HEK293 (cell line): Measurements from ENCODE around the gene KLHDC4.

ENCODE experiments used
- CTCF ChIA-PET: fragments of 350-600 bp; formaldehyde crosslinking; extraction: SDS; loops from one replicate; lab custom pipeline; 2021; ENCODE audit warnings: antibody characterized with exemption; lab: Yijun Ruan, JAX
- POLR2A ChIA-PET: fragments of 300-600 bp; formaldehyde crosslinking; extraction: SDS; loops from one replicate; lab custom pipeline; 2020; ENCODE audit warnings: antibody characterized with exemption, inconsistent platforms; lab: Yijun Ruan, JAX
- H3K27ac ChIP-seq: fragments of 200-500 bp; sonication (Bioruptor generic); 2 replicates; pipeline ENCODE4 v1.5.1; 2014; ENCODE audit warnings: low read depth, low read length, control low read depth, inconsistent platforms; ENCODE audit errors: extremely low read depth
- H3K36me3 ChIP-seq, 2 experiments: fragments of 200-500 bp in 1 of 2; sonication (Bioruptor generic) in 1 of 2; 1 replicate in 1 of 2; 2 replicates in 1 of 2; pipeline ENCODE4 v1.5.1; 2014 to 2017; ENCODE audit warnings: inconsistent platforms in 2 of 2, low read length in 2 of 2; ENCODE audit not compliant: control insufficient read depth in 2 of 2, insufficient read depth in 1 of 2
- H3K4me1 ChIP-seq: fragments of 200-500 bp; sonication (Bioruptor generic); 2 replicates; pipeline ENCODE4 v1.5.1; 2014; ENCODE audit warnings: mild to moderate bottlenecking, low read length, inconsistent platforms; ENCODE audit not compliant: control insufficient read depth, insufficient read depth
- H3K4me3 ChIP-seq: 2 replicates; pipeline ENCODE4 v1.5.1; 2011; ENCODE audit warnings: low read depth, mild to moderate bottlenecking, control low read depth, low read length, moderate library complexity
- H3K9me3 ChIP-seq: fragments of 200-500 bp; sonication (Bioruptor generic); 2 replicates; pipeline ENCODE4 v1.5.1; 2014; ENCODE audit warnings: low read depth, low read length, inconsistent platforms; ENCODE audit not compliant: control insufficient read depth, insufficient read depth
- GFI1B ChIP-seq: fragments of 450-650 bp; formaldehyde crosslinking; IDR thresholded peaks from 2 replicates; pipeline ENCODE4 v1.5.1; 2016; ENCODE audit warnings: missing biosample characterization, missing genetic modification characterization
- HOXC10 ChIP-seq: sonication (generic); formaldehyde crosslinking; IDR thresholded peaks from 2 replicates; pipeline ENCODE4 v1.8.1; 2023; ENCODE audit warnings: mild to moderate bottlenecking, missing genetic modification reagents
- SALL2 ChIP-seq: fragments of 450-650 bp; formaldehyde crosslinking; IDR thresholded peaks from 2 replicates; pipeline ENCODE4 v1.5.0; 2017; ENCODE audit warnings: missing biosample characterization, mild to moderate bottlenecking, missing genetic modification characterization, borderline replicate concordance
- SCRT1 ChIP-seq: fragments of 450-650 bp; formaldehyde crosslinking; IDR thresholded peaks from 2 replicates; pipeline ENCODE4 v1.5.1; 2016; ENCODE audit warnings: missing biosample characterization, missing genetic modification characterization, borderline replicate concordance
- ZEB2 ChIP-seq: fragments of 450-650 bp; formaldehyde crosslinking; IDR thresholded peaks from 2 replicates; pipeline ENCODE4 v1.5.1; 2016; ENCODE audit warnings: missing biosample characterization, missing genetic modification characterization
- ZFP3 ChIP-seq: fragments of 450-650 bp; formaldehyde crosslinking; IDR thresholded peaks from 2 replicates; pipeline ENCODE4 v1.5.1; 2016; ENCODE audit warnings: low read depth, missing biosample characterization, missing genetic modification characterization
- ZNF146 ChIP-seq: fragments of 450-650 bp; formaldehyde crosslinking; IDR thresholded peaks from 2 replicates; pipeline ENCODE4 v1.5.1; 2016; ENCODE audit warnings: missing biosample characterization, missing genetic modification characterization
- ZNF174 ChIP-seq: fragments of 450-650 bp; formaldehyde crosslinking; IDR thresholded peaks from 2 replicates; pipeline ENCODE4 v1.5.0; 2017; ENCODE audit warnings: missing biosample characterization, mild to moderate bottlenecking, missing genetic modification characterization
- ZNF211 ChIP-seq: fragments of 450-650 bp; formaldehyde crosslinking; IDR thresholded peaks from 2 replicates; pipeline ENCODE4 v1.5.1; 2016; ENCODE audit warnings: low read depth, missing biosample characterization, missing genetic modification characterization
- ZNF214 ChIP-seq: fragments of 450-650 bp; formaldehyde crosslinking; IDR thresholded peaks from 2 replicates; pipeline ENCODE4 v1.5.1; 2017; ENCODE audit warnings: missing biosample characterization, mild to moderate bottlenecking, missing genetic modification characterization, borderline replicate concordance
- ZNF239 ChIP-seq: fragments of 450-650 bp; formaldehyde crosslinking; IDR thresholded peaks from 2 replicates; pipeline ENCODE4 v1.5.1; 2016; ENCODE audit warnings: missing biosample characterization, missing genetic modification characterization
- ZNF354C ChIP-seq: fragments of 450-650 bp; formaldehyde crosslinking; IDR thresholded peaks from 2 replicates; pipeline ENCODE4 v1.5.1; 2016; ENCODE audit warnings: missing biosample characterization, missing genetic modification characterization, low read depth, borderline replicate concordance
- ZNF362 ChIP-seq: fragments of 450-650 bp; formaldehyde crosslinking; IDR thresholded peaks from 2 replicates; pipeline ENCODE4 v1.5.1; 2016; ENCODE audit warnings: missing biosample characterization, missing genetic modification characterization
- ZNF571 ChIP-seq: fragments of 450-650 bp; formaldehyde crosslinking; IDR thresholded peaks from 2 replicates; pipeline ENCODE4 v1.5.0; 2017; ENCODE audit warnings: missing biosample characterization, missing genetic modification characterization
- ZNF629 ChIP-seq: fragments of 450-650 bp; formaldehyde crosslinking; IDR thresholded peaks from 2 replicates; pipeline ENCODE4 v1.5.1; 2017; ENCODE audit warnings: missing biosample characterization, missing genetic modification characterization
- ZNF645 ChIP-seq: fragments of 450-650 bp; formaldehyde crosslinking; IDR thresholded peaks from 2 replicates; pipeline ENCODE4; 2016; ENCODE audit warnings: missing biosample characterization, missing genetic modification characterization
- ZNF692 ChIP-seq: fragments of 450-650 bp; formaldehyde crosslinking; IDR thresholded peaks from 2 replicates; pipeline ENCODE4 v1.5.1; 2016; ENCODE audit warnings: missing biosample characterization, missing genetic modification characterization
- ZNF837 ChIP-seq: fragments of 450-650 bp; formaldehyde crosslinking; IDR thresholded peaks from 2 replicates; pipeline ENCODE4 v1.5.1; 2016; ENCODE audit warnings: missing biosample characterization, missing genetic modification characterization
- TF ChIP-seq, protein P1 (sequence below): fragments of 450-650 bp; formaldehyde crosslinking; IDR thresholded peaks from 2 replicates; pipeline ENCODE4 v1.5.1; 2016; ENCODE audit warnings: missing biosample characterization, missing genetic modification characterization
- TF ChIP-seq, protein P2 (sequence below): fragments of 450-650 bp; formaldehyde crosslinking; IDR thresholded peaks from 2 replicates; pipeline ENCODE4 v1.5.1; 2016; ENCODE audit warnings: missing biosample characterization, missing genetic modification characterization

Gene KLHDC4

GRCh38 chr16:87715658-87716057, 50.1 kb downstream of the KLHDC4 start:
- Histone ChIP-seq H3K36me3 (peaks cover 0 to 64% of the 10 kb centered on the region in 2 experiments; a peak in 2 of 3 replicates), H3K4me3 (no peak overlapping the region), H3K4me1 (no peaks in the 10 kb centered on the region), H3K27ac (no peak overlapping the region), H3K9me3 (no peaks in the 10 kb centered on the region)
- POLR2A ChIA-PET: no interaction called here
- TF ChIP-seq ZNF146 (tag by site-specific recombination) (no peak), ZNF629 (tag by site-specific recombination) (no peak), HOXC10 (CRISPR knock-in tag) (no peak)
- CTCF ChIA-PET: interaction anchor here (1.0 to 1.9 kb wide), 2 partner anchors 11 to 13 kb away, joined by 4 read pairs; no protein-coding TSS in a partner anchor

DNA sequence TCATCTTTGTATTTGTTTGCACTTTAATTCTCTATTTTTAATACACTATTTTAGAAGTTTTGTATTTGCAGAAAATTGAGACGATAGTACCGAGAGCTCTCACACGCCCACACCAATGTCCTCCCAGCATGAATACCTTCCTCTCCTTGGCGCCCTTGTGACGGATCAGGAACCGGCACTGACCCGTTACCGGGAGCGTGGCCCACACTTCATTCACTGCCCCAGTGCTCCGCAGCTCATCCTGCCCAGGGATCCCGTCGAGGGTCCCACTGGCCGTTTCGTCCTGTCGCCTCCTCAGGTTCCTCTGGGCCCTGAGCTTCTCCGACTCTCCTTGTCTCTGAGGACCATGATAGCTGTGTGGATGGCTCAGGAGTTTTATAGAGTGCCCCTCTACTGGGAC, 50.6 kb downstream of the KLHDC4 start:
- Histone ChIP-seq H3K4me1 (no peaks in the 10 kb centered on the region), H3K27ac (no peak overlapping the region), H3K9me3 (no peaks in the 10 kb centered on the region), H3K36me3 (peaks cover 0 to 64% of the 10 kb centered on the region in 2 experiments; a peak in 2 of 3 replicates), H3K4me3 (no peak overlapping the region)
- TF ChIP-seq ZEB2 (tag by site-specific recombination): no peak
- no peak for TF ChIP-seq ZNF211 (tag by site-specific recombination)
- TF ChIP-seq ZNF214 (tag by site-specific recombination): no peak
- TF ChIP-seq ZNF571: no peak
- TF ChIP-seq ZNF837: no peak
- TF ChIP-seq ZNF645 (tag by site-specific recombination): no peak
- no peak for TF ChIP-seq SCRT1 (tag by site-specific recombination)
- TF ChIP-seq SALL2 (tag by site-specific recombination): no peak
- TF ChIP-seq ZNF239: no peak
- no peak for TF ChIP-seq ZNF174 (tag by site-specific recombination)
- TF ChIP-seq, protein P1, sequence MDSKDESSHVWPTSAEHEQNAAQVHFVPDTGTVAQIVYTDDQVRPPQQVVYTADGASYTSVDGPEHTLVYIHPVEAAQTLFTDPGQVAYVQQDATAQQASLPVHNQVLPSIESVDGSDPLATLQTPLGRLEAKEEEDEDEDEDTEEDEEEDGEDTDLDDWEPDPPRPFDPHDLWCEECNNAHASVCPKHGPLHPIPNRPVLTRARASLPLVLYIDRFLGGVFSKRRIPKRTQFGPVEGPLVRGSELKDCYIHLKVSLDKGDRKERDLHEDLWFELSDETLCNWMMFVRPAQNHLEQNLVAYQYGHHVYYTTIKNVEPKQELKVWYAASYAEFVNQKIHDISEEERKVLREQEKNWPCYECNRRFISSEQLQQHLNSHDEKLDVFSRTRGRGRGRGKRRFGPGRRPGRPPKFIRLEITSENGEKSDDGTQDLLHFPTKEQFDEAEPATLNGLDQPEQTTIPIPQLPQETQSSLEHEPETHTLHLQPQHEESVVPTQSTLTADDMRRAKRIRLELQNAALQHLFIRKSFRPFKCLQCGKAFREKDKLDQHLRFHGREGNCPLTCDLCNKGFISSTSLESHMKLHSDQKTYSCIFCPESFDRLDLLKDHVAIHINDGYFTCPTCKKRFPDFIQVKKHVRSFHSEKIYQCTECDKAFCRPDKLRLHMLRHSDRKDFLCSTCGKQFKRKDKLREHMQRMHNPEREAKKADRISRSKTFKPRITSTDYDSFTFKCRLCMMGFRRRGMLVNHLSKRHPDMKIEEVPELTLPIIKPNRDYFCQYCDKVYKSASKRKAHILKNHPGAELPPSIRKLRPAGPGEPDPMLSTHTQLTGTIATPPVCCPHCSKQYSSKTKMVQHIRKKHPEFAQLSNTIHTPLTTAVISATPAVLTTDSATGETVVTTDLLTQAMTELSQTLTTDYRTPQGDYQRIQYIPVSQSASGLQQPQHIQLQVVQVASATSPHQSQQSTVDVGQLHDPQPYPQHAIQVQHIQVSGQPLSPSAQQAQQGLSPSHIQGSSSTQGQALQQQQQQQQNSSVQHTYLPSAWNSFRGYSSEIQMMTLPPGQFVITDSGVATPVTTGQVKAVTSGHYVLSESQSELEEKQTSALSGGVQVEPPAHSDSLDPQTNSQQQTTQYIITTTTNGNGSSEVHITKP (tag by site-specific recombination): no peak
- TF ChIP-seq, protein P2, sequence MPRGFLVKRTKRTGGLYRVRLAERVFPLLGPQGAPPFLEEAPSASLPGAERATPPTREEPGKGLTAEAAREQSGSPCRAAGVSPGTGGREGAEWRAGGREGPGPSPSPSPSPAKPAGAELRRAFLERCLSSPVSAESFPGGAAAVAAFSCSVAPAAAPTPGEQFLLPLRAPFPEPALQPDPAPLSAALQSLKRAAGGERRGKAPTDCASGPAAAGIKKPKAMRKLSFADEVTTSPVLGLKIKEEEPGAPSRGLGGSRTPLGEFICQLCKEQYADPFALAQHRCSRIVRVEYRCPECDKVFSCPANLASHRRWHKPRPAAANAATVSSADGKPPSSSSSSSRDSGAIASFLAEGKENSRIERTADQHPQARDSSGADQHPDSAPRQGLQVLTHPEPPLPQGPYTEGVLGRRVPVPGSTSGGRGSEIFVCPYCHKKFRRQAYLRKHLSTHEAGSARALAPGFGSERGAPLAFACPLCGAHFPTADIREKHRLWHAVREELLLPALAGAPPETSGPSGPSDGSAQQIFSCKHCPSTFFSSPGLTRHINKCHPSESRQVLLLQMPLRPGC: no peak
- TF ChIP-seq ZFP3 (tag by site-specific recombination): no peak
- no peak for TF ChIP-seq ZNF362
- TF ChIP-seq GFI1B (tag by site-specific recombination): no peak
- no peak for TF ChIP-seq ZNF692 (tag by site-specific recombination)
- no peak for TF ChIP-seq ZNF354C
- POLR2A ChIA-PET: interaction anchor here (0.5 kb wide), 1 partner anchor 290 kb away, joined by 3 read pairs; no protein-coding TSS in a partner anchor
- CTCF ChIA-PET: interaction anchor here (1.0 to 1.9 kb wide), 2 partner anchors 10 to 13 kb away, joined by 4 read pairs; no protein-coding TSS in a partner anchor
